H1 (cell line): ENCODE results near the gene ARHGEF40. TPM values are rescaled to one million over a fixed set of nuclear protein-coding genes. Genes with fewer than 3 reads are reported as not detected.
A peak's percentile ranks its signal among the peaks of the same experiment; 100 is the strongest.

Experiments
- CTCF ChIA-PET: fragments of 300-600 bp; sonication (Branson Sonifier 250); formaldehyde crosslinking; loops from one replicate; lab custom pipeline; 2021; ENCODE audit not compliant: partially characterized antibody; lab: Charles Lee
- POLR2A ChIA-PET: fragments of 300-600 bp; sonication (Branson Sonifier 250); formaldehyde crosslinking; loops from one replicate; lab custom pipeline; 2021; ENCODE audit warnings: inconsistent platforms; ENCODE audit not compliant: partially characterized antibody; lab: Charles Lee
- DNase-seq, 2 experiments: peaks; one replicate each; pipeline versions ENCODE4 v3.0.0 to v3.0.0-alpha.2; 2010 to 2022; ENCODE audit warnings: low spot score in 2 of 2, low read depth in 1 of 2, mixed read lengths in 1 of 2
- FAIRE-seq: peaks from 2 replicates; lab custom pipeline; 2011; peaks lifted over from hg19 to GRCh38; lab: Jason Lieb, UNC
- H2AFZ ChIP-seq: 2 replicates; pipeline ENCODE4 v1.8.1; 2012; ENCODE audit warnings: low read length, inconsistent platforms
- H2AK5ac ChIP-seq: 2 replicates; pipeline ENCODE4 v1.6.1; 2013; ENCODE audit warnings: low read depth, low read length
- H2BK120ac ChIP-seq: replicated peaks from 2 replicates; pipeline ENCODE3; 2013; ENCODE audit warnings: low read depth, low read length, inconsistent platforms
- H2BK12ac ChIP-seq: 2 replicates; pipeline ENCODE4 v1.6.1; 2013; ENCODE audit warnings: low read depth, low read length
- H2BK15ac ChIP-seq: 2 replicates; pipeline ENCODE4 v1.6.1; 2013; ENCODE audit warnings: low read length
- H2BK20ac ChIP-seq: 2 replicates; pipeline ENCODE4 v1.6.1; 2013; ENCODE audit warnings: low read length
- H2BK5ac ChIP-seq: 2 replicates; pipeline ENCODE4 v1.6.1; 2013; ENCODE audit warnings: low read depth, low read length
- H3K14ac ChIP-seq: 2 replicates; pipeline ENCODE4 v1.6.1; 2013; ENCODE audit warnings: inconsistent platforms; ENCODE audit not compliant: insufficient read length
- H3K18ac ChIP-seq: 2 replicates; pipeline ENCODE4 v1.6.1; 2013; ENCODE audit warnings: low read length; ENCODE audit errors: extremely low read depth
- H3K23ac ChIP-seq: 2 replicates; pipeline ENCODE4 v1.6.1; 2013; ENCODE audit warnings: inconsistent platforms; ENCODE audit not compliant: insufficient read length
- H3K23me2 ChIP-seq: 2 replicates; pipeline ENCODE4 v1.6.1; 2013; ENCODE audit warnings: low read depth, low read length
- H3K27ac ChIP-seq: 2 replicates; pipeline ENCODE4 v1.6.1; 2011; ENCODE audit warnings: low read depth, low read length, inconsistent platforms
- H3K27me3 ChIP-seq, 4 experiments: replicated peaks in 1 of 4; 1 replicate in 1 of 4; 2 replicates in 3 of 4; pipeline versions ENCODE4 v1.6.1 to v1.8.1; 2011 to 2013; ENCODE audit warnings: low read length in 3 of 4, mild to moderate bottlenecking in 3 of 4, inconsistent platforms in 2 of 4, mixed read lengths in 2 of 4, moderate library complexity in 1 of 4; ENCODE audit not compliant: control insufficient read depth in 3 of 4, insufficient read depth in 3 of 4; ENCODE audit errors: extremely low read depth in 1 of 4
- H3K36me3 ChIP-seq, 4 experiments: 2 replicates each; pipeline versions ENCODE4 v1.6.1 to v1.8.1; 2011 to 2013; ENCODE audit warnings: mild to moderate bottlenecking in 4 of 4, low read length in 3 of 4, moderate library complexity in 2 of 4, control low read depth in 1 of 4, inconsistent platforms in 1 of 4; ENCODE audit not compliant: insufficient read depth in 4 of 4, control insufficient read depth in 2 of 4
- H3K4ac ChIP-seq: replicated peaks from 2 replicates; pipeline ENCODE3; 2013; ENCODE audit warnings: low read length, low read depth, mixed read lengths, inconsistent platforms; ENCODE audit not compliant: insufficient read length
- H3K4me1 ChIP-seq, 4 experiments: replicated peaks in 1 of 4; 1 replicate in 1 of 4; 2 replicates in 3 of 4; pipeline versions ENCODE4 v1.6.1 to v1.8.1; 2011 to 2013; ENCODE audit warnings: low read length in 3 of 4, inconsistent platforms in 2 of 4, mixed read lengths in 1 of 4; ENCODE audit not compliant: insufficient read depth in 4 of 4, control insufficient read depth in 3 of 4
- H3K4me2 ChIP-seq, 2 experiments: 2 replicates each; pipeline versions ENCODE4 v1.6.1 to v1.8.1; 2011 to 2013; ENCODE audit warnings: low read depth in 2 of 2, low read length in 2 of 2, control low read depth in 1 of 2, inconsistent platforms in 1 of 2, mild to moderate bottlenecking in 1 of 2; ENCODE audit not compliant: insufficient read depth in 1 of 2
- H3K4me3 ChIP-seq, 4 experiments: fragments of 200-600, 300-600 bp in 1 of 4; sonication (generic), shearing (Covaris generic), sonication (Bioruptor Twin) in 1 of 4; 2 replicates each; pipeline versions ENCODE4 v1.5.1 to v1.8.1; 2011 to 2016; ENCODE audit warnings: low read length in 4 of 4, low read depth in 3 of 4, control low read depth in 2 of 4, inconsistent platforms in 2 of 4, mild to moderate bottlenecking in 2 of 4, mixed read lengths in 1 of 4, moderate library complexity in 1 of 4; ENCODE audit not compliant: insufficient read depth in 2 of 4; ENCODE audit errors: extremely low read depth in 1 of 4
- H3K56ac ChIP-seq: replicated peaks from 2 replicates; pipeline ENCODE3; 2013; ENCODE audit warnings: low read depth, mild to moderate bottlenecking, mixed read lengths, low read length, inconsistent platforms; ENCODE audit not compliant: insufficient read length
- H3K79me1 ChIP-seq: 2 replicates; pipeline ENCODE4 v1.6.1; 2013; ENCODE audit warnings: low read depth, low read length, control low read depth
- H3K79me2 ChIP-seq, 2 experiments: 2 replicates each; pipeline versions ENCODE4 v1.6.1 to v1.8.1; 2012 to 2013; ENCODE audit warnings: low read length in 2 of 2, mild to moderate bottlenecking in 2 of 2, inconsistent platforms in 1 of 2; ENCODE audit not compliant: insufficient read depth in 2 of 2, control insufficient read depth in 1 of 2
- H3K9ac ChIP-seq, 4 experiments: replicated peaks in 1 of 4; 1 replicate in 1 of 4; 2 replicates in 3 of 4; pipeline versions ENCODE4 v1.6.1 to v1.8.1; 2011 to 2013; ENCODE audit warnings: low read depth in 3 of 4, low read length in 3 of 4, control low read depth in 2 of 4, mild to moderate bottlenecking in 2 of 4, moderate library complexity in 2 of 4, inconsistent platforms in 1 of 4; ENCODE audit errors: extremely low read depth in 1 of 4
- H3K9me3 ChIP-seq, 2 experiments: 2 replicates each; pipeline versions ENCODE4 v1.6.1 to v1.8.1; 2012 to 2013; ENCODE audit warnings: mild to moderate bottlenecking in 2 of 2, moderate library complexity in 2 of 2, control low read depth in 1 of 2, inconsistent platforms in 1 of 2, low read depth in 1 of 2, low read length in 1 of 2, mixed read lengths in 1 of 2; ENCODE audit not compliant: insufficient read depth in 2 of 2
- H4K20me1 ChIP-seq, 2 experiments: replicated peaks in 1 of 2; 2 replicates each; pipeline versions ENCODE3 to v1.8.1; 2011 to 2013; ENCODE audit warnings: inconsistent platforms in 2 of 2, low read length in 2 of 2, mild to moderate bottlenecking in 1 of 2; ENCODE audit not compliant: insufficient read depth in 2 of 2, control insufficient read depth in 1 of 2
- H4K5ac ChIP-seq: 2 replicates; pipeline ENCODE4 v1.6.1; 2013; ENCODE audit warnings: low read length, low read depth, mixed read lengths, inconsistent platforms; ENCODE audit not compliant: insufficient read length
- H4K8ac ChIP-seq: 2 replicates; pipeline ENCODE4 v1.8.0; 2013; ENCODE audit warnings: mild to moderate bottlenecking, moderate library complexity, low read length, inconsistent platforms; ENCODE audit not compliant: insufficient read depth; ENCODE audit errors: extremely low read depth
- H4K91ac ChIP-seq: replicated peaks from 2 replicates; pipeline ENCODE3; 2013; ENCODE audit warnings: low read length, mixed read lengths, inconsistent platforms; ENCODE audit not compliant: insufficient read length
- ASH2L ChIP-seq: fragments of 200-600, 300-600 bp; sonication (generic); IDR thresholded peaks from one replicate; pipeline ENCODE4 v1.7.1; 2017; ENCODE audit warnings: low read length
- KDM1A ChIP-seq: fragments of 200-600, 300-600 bp; sonication (generic); IDR thresholded peaks from 2 replicates; pipeline ENCODE4 v1.7.1; 2016; ENCODE audit warnings: mild to moderate bottlenecking, low read length, borderline replicate concordance
- POLR2A ChIP-seq, 2 experiments: IDR thresholded peaks; 1 replicate in 1 of 2; 2 replicates in 1 of 2; pipeline ENCODE4 v1.6.1; 2011; ENCODE audit warnings: low read depth in 2 of 2, low read length in 2 of 2, mild to moderate bottlenecking in 2 of 2; ENCODE audit errors: control extremely low read depth in 1 of 2
- POLR2AphosphoS5 ChIP-seq: IDR thresholded peaks from 2 replicates; pipeline ENCODE4 v1.6.1; 2011; ENCODE audit warnings: low read depth, low read length
- RBBP5 ChIP-seq: IDR thresholded peaks from 2 replicates; pipeline ENCODE4 v1.7.1; 2012; ENCODE audit warnings: low read depth, mild to moderate bottlenecking, inconsistent platforms, low read length, moderate library complexity, borderline replicate concordance
- SIN3A ChIP-seq, 2 experiments: IDR thresholded peaks in 1 of 2; conservative IDR thresholded peaks in 1 of 2; 2 replicates each; pipeline ENCODE4 v1.6.1; 2011 to 2012; ENCODE audit warnings: low read length in 2 of 2, improper control_type of control experiment in 1 of 2, low read depth in 1 of 2, mild to moderate bottlenecking in 1 of 2
- TBP ChIP-seq: IDR thresholded peaks from 2 replicates; pipeline ENCODE4 v1.6.1; 2011; ENCODE audit warnings: low read depth, low read length, improper control_type of control experiment
- WGBS, 2 experiments: shearing (Covaris generic) in 1 of 2; methylation state at CpG; one replicate each; pipeline versions ENCODE4 v1.1.6 to v1.1.7; 2013 to 2015; ENCODE audit warnings: low lambda C conversion rate in 2 of 2, mixed read lengths in 2 of 2, inconsistent platforms in 1 of 2, low coverage in 1 of 2, missing lambda C conversion rate in 1 of 2; ENCODE audit not compliant: insufficient replicate concordance in 2 of 2, insufficient coverage in 1 of 2, insufficient read length in 1 of 2; ENCODE audit errors: extremely low coverage in 1 of 2, missing lambda C conversion rate in 1 of 2; 5-methylcytosine and 5-hydroxymethylcytosine counted together
- polyA plus RNA-seq, 7 experiments: library from polyadenylated mRNA; depleted of rRNA in 3 of 7; stranded (reverse) in 5 of 7; unstranded in 2 of 7; fragments of >200 nt in 5 of 7; fragments of 200-250 nt in 2 of 7; gene quantifications; 1 replicate in 5 of 7; 2 replicates in 1 of 7; 4 replicates in 1 of 7; pipeline versions ENCODE4 v1.2.1 to v1.2.3, GENCODE V29; 2011 to 2013; ENCODE audit warnings: missing spikeins in 2 of 7, mixed read lengths in 2 of 7
- total RNA-seq: library from RNA; stranded (reverse); fragmentation: NEBNext Ultra II Directional; extraction: Animal tissue kit (Norgen Biotek cat#: 25700); gene quantifications from 2 replicates; pipeline ENCODE4 v1.2.1, GENCODE V29; 2021

Gene ARHGEF40
- total and polyA plus RNA-seq, 2 of the 8 experiments (the other 6 are each of a cell fraction or from before 2014, with no cell fraction given) = 53.1 to 101 TPM

- H3K4me2 ChIP-seq = peak overlapping the region; percentile 15 to 27; a peak in 1 of 4 replicates
- H2AFZ ChIP-seq = peak overlapping the region; percentile 47; the same call in 1 of the 2 replicates
- no peak for TF ChIP-seq RBBP5
- TF ChIP-seq POLR2A (IDR thresholded peaks at IDR 0.05; ENCODE audit: control extremely low read depth in 1 of 2, low read depth in 2 of 2, low read length in 2 of 2) = 0 out of 3 replicates have a peak, but pooled peaks of 1 of the 2 experiments have one; percentile 25
- peak; percentile 31; the same call in 1 of the 2 replicates for TF ChIP-seq POLR2AphosphoS5
- TF ChIP-seq ASH2L = no peak
- no peak for TF ChIP-seq KDM1A
- TF ChIP-seq SIN3A (conservative IDR thresholded peaks at IDR 0.05 in 1 of 2, IDR thresholded peaks at IDR 0.05 in 1 of 2; ENCODE audit: low read depth in 1 of 2, low read length in 2 of 2) = 0 out of 4 replicates have a peak, but pooled peaks of 1 of the 2 experiments have one; percentile 39
- TF ChIP-seq TBP = no peak
These were observed 31.4 kb upstream of the ARHGEF40 start for GRCh38 chr14:21038441-21039422.

More at GRCh38 chr14:21038441-21039422, 31.4 kb upstream of the ARHGEF40 start:
- Histone ChIP-seq H3K27ac (no peak overlapping the region), H2AK5ac (no peak overlapping the region), H3K23ac (no peak overlapping the region), H3K4me3 (no peak overlapping the region), H2BK15ac (no peak overlapping the region), H3K14ac (no peak overlapping the region), H2BK5ac (no peak overlapping the region; the same call in 1 of the 2 replicates), H4K91ac (no peak overlapping the region), H3K18ac (peak overlapping the region; percentile 36; the same call in 1 of the 2 replicates), H4K5ac (no peak overlapping the region), H3K4ac (peak overlapping the region; percentile 25), H2BK12ac (peak overlapping the region; percentile 78; the same call in 1 of the 2 replicates), H3K9me3 (no peaks in the 10 kb centered on the region), H3K36me3 (no peaks in the 10 kb centered on the region), H2BK20ac (0 out of 2 replicates have a peak overlapping the region, but pooled peaks have one; percentile 66), H2BK120ac (no peak overlapping the region), H3K27me3 (peaks cover 0 to 3% (median 0%) of the 10 kb centered on the region in 4 experiments; a peak in 1 of 7 replicates), H4K20me1 (no peaks in the 10 kb centered on the region), H3K9ac (no peak overlapping the region), H3K4me1 (peaks cover 8 to 11% (median 10%) of the 10 kb centered on the region in 4 experiments; a peak in 6 of 7 replicates), H3K56ac (no peak overlapping the region), H4K8ac (no peak overlapping the region), H3K79me1 (no peaks in the 10 kb centered on the region), H3K79me2 (no peaks in the 10 kb centered on the region), H3K23me2 (peaks cover 2% of the 10 kb centered on the region; the same call in 1 of the 2 replicates)
- no peak for FAIRE-seq
- peak in 1 of 2 experiments; percentile 54 for DNase-seq
- POLR2A ChIA-PET = interaction anchor here (1.3 to 4.4 kb wide), 5 partner anchors 12 to 30 kb away, joined by 5 to 36 read pairs (median 10); partner anchors contain the start of gene NDRG2
- CTCF ChIA-PET = interaction anchor here (1.1 to 7.2 kb wide), 20 partner anchors 9 to 341 kb away, joined by 3 to 371 read pairs (median 9); partner anchors contain the start of genes ARHGEF40, NDRG2 and TPPP2
- 67% methylated on average over 8 of the region's 10 CpGs; no CpG with 5 or more reads in 1 of the 2 experiments for WGBS, 2 experiments
